NCI-H446 (cell line): ENCODE data around the gene GTF2E1.
"Not testable (repeated sequence)": the region's sequence is repeated elsewhere in the genome, so short reads cannot be mapped to it uniquely, and the experiment has no call there.

Source experiments
- DNase-seq, 2 experiments: peaks; one replicate each; lab custom pipeline; 2025; lab: John Stamatoyannopoulos, UW

Gene GTF2E1

DNA sequence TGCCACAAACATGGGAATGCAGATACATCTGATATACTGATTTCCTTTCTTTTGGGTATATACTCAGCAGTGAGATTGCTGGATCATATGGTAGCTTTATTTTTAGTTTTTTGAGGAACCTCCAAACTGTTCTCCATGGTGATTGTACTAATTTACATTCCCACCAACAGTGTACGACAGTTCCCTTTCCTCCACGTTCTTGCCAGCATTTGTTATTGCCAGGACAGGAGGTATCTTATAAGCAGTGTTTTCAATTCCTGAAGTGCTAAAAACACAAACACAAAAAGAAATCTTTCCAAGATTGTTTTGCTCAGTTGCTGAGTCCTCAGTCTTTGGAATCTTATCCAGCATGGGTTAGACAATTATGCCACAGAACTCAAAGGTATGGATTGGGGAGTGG lies 13.5 kb downstream of the GTF2E1 start:
- no peak for DNase-seq

DNA sequence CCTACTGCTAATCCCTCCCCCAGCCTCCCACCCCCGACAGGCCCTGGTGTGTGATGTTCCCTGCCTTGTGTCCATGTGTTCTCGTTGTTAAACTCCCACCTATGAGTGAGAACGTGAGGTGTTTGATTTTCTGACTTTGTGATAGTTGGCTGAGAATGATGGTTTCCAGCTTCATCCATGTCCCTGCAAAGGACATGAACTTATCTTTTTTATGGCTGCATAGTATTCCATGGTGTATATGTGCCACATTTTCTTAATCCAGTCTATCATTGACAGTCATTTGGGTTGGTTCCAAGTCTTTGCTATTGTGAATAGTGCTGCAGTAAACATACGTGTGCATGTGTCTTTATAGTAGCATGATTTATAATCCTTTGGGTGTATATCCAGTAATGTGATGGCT lies 16.0 kb downstream of the GTF2E1 start:
- not testable (repeated sequence) for DNase-seq

DNA sequence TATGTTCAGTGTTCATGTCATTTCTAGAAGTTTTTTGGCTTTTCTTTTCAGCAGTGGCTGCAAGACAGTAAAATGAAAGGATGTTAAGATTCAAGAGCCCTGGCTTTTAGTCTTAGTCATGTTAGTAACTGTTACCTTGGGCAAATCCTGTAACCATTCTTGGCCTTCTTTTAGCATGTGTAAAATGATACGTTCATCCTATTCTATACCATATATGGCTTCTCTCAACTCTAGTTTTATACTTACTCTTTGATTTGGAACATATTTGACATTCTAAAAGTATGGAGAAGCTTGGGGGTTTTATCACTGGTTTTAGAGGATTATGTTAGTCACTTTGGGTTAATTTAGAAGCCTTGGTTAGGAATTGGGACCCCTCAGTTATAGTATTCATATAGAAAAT lies 20.1 kb downstream of the GTF2E1 start:
- no peak for DNase-seq

DNA sequence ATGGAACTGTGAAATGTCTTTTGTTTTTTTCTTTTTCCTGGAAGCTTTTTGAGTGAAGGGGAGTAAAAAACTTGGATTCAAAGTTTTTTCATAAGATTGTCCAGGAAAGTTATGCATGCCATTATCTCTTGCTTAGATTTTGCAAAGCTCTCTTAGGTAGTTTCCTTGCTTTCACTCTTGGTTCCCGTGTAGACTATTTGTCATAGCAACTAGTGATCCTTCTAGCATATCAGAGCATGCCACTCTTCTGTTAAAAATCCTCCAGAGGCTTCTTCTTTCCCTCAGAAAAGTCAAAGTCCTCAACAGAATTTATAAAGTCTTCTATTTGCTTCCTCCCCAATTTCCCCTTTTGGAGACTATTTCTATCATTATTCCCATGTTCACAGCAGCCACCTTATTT lies 21.1 kb downstream of the GTF2E1 start:
- DNase-seq = no peak

DNA sequence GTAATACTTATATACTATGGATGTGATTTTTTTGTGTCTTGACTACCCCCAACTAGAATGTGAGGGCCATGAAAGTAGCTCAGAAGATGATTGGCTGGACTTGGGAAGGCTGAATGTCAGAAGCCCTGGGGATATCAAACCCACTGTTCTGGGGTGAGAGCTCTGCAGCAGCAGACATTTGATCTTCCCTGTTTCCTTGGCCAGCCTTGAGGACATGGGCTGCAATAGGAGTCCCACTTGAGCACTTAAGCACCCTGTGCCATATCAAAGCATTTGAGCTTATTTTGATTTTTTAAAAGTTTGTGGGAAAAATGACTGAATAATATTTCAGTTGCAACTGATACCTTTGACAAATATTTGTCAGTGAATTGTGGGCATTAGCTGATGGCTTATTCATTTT lies 21.7 kb downstream of the GTF2E1 start:
- DNase-seq = no peak

DNA sequence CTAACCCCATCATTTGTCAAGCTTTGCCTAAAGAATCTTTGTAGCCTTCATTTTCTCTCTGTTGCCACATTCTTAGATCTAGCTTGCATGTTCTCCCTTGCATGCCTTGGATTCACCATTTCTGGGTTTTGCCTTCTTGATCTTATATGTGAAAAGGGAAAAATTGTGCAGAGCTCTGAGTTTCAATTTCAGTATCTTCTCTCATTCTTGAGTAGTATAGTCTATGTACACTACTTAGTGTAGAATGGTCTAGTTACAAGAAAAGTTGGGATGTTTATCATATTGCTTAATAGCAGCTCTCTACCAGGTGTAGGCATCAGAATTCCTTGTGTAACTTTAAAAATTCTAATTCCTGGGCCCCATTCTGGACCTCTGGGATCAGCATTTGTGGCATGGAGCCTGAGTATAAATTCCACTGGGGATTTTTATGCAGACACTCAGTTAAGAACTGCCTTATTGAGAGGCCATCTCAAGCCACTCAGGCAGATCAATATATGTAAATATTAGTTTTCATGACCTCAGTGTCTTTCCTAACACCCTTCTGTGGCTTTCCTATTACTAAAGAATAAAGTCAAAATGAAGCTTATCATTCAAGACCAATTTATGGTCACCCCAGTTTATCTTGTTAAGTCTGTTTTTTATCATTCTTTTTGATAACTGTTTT lies 23.4 kb downstream of the GTF2E1 start:
- no peak for DNase-seq

DNA sequence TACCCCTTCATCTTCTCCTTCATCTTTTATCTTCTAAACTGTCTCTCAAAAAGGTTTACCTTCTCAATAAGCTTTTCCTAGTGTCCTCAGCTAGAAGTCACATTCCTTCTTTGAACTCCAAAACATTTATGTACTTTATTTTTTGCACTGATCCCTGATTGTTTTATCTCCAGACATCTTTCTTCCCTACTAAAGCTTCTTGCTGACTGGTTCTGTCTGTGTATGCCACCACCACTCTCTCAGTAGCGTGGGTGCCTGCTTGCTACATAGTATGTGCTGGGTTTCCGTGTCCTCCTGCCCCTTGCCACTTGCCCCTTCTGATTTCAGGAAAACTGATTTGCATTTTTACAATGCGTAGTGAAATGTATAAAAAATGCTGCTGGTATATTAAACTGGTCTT lies 24.0 kb downstream of the GTF2E1 start:
- no peak for DNase-seq

DNA sequence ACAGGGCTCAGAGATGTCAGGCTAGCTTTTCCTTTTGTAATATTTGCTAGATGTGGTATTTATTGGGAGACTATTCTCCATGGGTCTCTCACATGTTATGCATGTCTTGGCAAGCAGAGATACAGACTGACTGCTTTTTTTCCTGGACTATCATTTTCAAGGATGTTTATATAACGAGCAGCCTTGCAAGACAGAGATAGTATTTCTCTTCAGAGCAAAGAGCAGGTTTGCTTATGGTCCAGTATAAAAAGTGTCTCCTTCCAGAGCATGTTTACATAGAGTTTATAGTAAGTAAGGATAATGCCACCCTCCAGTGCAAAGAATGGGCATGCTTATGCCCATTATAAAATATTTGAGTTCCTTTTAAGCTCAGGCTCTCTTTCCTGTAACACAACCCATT lies 24.6 kb downstream of the GTF2E1 start:
- DNase-seq = no peak

DNA sequence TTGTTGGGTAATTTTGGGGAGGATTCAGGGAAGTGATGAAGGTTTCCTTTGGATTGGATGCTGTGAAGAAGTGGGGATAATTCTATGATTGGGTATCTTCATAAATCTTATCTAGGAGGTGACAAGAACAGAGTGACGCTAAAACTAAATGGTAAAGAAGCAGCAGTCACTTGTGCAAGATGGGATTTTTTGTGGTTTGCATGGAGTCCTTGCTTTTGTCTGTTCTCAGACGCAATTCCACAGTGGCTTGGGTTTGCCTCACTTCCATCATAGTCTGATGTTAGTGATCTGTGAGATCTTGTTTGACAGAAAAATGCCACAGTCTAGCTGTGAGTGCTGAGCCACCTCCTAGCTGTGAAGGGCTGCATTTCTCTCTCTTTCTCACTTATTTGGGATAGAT lies 26.9 kb downstream of the GTF2E1 start:
- no peak for DNase-seq

DNA sequence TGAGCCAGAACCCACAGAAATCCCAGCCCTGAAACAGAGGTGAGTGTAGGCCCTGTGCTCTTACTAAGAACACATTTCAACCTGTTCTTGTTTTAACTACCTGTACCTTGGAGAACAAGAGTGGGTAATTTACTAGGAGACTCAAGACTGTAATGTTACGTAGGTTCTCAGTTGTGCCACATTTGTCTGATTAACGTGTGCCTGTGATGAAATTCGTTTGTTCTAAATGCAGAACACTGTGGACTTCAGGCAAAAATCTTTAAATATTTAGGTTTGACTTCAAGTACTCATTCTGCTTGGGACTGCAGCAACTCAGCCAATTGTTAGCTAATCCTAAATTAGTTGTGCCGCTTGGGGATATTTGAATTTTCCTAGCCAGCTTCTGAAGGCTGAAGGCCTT lies 28.3 kb downstream of the GTF2E1 start:
- DNase-seq = no peak

DNA sequence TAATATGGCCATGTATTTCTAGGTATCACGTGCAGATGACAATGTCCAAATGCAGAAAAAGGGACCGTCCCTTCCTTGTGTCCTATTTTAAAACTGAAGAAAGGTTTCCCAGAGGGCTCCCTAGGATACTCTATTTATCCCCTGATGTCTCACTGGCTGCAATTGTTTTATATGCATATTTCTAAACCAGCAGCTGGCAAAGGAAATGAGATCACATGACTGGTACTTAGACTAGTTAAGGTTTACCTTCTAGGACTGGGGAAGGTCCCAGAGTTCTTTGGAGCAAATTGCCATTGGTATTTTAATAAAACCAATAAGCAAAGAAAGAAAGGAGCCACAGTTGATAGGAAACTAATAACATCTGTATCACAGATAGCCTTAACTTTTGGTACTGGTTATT lies 29.5 kb downstream of the GTF2E1 start:
- DNase-seq = no peak

DNA sequence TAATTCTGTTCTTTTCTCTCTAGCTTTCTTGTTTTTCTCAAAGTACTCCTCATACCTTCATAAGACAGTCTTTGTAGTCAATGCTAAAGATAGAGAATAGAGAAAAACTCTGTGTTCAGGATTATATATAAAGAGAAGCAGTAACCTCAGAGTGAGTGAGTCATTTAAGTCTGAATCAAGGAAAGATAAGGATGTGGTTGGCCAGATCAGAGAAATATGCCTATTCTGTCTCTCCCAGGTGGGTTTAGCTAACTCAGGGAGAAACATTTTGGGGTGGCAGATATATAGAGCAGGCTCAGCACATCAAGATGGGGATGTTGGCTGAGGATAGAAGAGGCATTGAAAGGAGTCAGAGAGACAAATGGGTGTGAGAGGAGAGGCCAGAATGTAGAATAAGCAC lies 31.4 kb downstream of the GTF2E1 start:
- no peak for DNase-seq

DNA sequence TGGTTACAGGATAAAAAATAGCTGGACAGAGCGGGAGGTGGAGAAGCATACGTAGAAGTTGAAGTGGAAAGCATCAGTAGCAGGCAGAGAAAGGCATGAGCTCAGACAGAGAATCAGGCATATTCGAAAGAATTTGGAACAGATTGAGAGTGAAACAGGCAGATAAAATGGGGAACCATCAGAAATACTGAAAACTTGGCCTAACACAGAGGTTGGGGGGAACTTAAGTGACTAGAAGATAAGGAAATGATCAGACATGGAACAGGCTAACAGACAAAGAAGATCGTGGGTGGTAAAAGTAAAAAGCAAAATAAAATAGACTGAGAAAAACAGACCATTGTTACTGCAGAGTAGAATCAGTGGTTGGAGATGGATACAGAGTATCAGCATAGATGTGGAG lies 32.9 kb downstream of the GTF2E1 start:
- no peak for DNase-seq

DNA sequence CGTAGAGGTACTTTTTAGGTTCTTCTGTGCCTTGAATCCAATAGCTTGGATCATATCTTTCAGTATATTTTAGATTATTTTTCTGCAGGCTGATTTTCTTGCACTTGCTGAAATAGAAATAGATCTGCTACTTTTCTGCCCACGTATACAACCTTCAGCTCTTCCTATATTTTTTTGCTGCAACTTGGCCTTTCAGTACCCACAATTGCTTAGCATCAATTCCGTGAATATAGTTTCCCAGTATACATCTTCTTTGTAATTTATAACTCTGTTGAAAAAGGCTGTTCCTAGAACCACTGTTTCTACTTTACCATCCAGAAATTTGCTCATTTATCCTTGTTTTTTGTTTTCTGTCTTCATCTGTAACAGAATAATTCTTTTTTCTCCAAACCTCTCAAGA lies 36.2 kb downstream of the GTF2E1 start:
- DNase-seq = no peak

DNA sequence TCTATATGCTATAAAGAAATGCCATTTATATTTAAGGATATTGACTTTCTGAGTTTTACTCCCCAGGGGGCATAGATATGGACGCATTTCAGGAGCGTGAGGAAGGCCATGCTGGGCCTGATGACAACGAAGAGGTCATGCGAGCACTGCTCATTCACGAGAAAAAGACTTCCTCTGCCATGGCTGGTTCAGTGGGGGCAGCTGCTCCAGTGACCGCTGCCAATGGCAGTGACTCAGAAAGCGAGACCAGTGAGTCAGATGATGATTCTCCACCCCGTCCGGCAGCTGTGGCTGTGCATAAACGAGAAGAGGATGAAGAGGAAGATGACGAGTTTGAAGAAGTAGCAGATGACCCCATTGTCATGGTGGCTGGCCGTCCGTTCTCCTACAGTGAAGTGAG lies 38.4 kb downstream of the GTF2E1 start:
- DNase-seq = no peak

DNA sequence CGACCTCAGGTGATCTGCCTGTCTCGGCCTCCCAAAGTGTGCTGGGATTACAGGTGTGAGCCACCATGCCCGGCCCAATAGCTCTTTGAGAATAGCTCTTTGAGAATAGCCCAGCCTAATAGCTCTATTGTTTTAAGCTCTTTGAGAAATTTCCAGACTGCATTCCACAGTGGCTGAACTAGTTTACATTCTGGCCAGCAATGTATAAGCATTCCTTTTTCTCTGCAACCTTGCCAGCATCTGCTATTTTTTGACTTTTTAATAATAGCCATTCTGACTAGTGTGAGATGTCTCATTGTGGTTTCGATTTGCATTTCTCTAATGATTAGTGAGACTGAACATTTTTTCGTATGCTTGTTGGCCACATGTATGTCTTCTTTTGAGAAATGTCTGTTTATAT lies 43.3 kb downstream of the GTF2E1 start:
- DNase-seq = not testable (repeated sequence)

DNA sequence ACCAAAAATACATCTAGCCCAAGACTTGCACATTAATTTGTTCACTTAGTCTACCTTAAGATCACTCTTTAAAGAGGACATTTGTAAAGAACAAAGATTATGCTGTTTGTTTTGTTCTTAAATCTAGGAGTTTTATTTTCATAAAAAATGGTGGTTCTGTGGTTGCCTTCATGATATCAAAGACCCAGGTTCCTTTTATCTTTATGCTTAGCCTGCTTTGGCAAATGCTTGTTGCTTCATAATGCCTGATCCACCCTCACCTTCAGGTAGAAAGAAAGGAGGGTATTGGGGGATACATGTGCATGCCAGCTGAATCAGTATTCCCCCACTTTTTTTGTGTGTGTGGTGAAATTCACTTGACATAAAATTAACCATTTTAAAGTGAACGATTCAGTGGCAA lies 48.5 kb downstream of the GTF2E1 start:
- DNase-seq = no peak

DNA sequence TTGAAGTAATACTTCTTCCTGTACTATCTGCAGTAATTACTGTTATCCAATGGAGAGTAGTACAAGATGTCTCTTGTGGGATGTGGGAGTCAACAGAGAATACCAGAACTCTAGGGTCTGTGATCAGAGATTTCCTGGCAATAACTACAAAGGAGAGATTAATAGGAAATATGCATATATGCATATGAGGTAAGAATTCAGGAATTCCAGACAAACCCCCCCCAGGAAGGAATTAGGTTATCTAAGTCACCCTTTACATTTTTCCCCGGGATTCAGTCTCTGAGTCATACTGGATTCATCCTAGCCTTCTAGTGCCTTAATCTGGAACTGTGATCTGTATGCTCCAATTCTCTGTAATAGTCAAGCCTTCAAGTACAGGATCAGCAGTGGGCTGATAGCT lies 49.4 kb downstream of the GTF2E1 start:
- no peak for DNase-seq

DNA sequence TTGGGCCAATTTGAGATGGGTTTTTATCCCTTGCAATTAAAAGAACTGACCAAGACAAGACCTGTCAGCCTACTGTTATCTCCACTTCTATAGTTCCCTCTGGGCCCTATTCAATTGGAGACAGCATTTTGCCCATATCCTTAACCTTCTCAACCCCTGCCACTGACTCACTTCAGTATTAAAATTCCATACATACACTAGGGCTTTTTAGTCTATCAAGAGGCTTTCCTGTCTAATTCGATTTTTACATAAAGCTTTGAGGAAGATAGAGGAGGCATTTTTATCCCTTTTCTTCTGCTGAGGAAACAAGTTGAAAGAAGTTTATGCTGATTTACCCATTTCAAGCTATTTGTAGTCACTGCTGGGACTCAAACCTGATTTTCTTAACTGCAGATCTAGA lies 51.1 kb downstream of the GTF2E1 start:
- DNase-seq = no peak

DNA sequence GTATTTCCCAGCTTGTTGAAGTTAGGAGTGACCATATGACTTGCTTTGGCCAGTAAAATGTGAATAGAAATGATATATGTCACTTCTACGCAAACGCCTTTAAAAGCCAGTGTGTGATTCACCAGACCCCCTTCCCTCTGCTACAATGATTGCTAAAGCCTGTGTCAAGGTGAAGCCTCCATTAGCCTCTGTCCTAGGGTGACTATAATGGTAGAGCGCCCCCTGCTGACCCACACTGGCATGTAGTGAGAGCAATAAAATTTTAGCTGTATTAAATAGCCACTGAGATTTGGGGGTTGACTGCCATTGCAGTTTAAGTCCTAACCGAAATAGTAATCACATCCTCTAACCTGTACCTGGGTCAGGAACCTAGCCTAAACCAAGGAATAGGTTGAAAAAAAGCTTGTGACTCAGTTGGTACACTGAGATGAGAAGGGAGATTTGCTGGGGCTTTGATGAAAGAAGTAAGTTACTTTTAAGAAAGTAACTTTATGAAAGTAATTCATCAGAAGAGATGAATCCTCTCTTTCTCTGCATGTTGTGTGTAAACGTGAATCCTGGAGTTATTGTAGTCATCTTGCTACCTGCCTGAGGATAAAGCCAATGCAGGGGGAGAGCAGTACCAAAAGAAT lies 52.6 kb downstream of the GTF2E1 start:
- peak; percentile 8 to 55 for DNase-seq

DNA sequence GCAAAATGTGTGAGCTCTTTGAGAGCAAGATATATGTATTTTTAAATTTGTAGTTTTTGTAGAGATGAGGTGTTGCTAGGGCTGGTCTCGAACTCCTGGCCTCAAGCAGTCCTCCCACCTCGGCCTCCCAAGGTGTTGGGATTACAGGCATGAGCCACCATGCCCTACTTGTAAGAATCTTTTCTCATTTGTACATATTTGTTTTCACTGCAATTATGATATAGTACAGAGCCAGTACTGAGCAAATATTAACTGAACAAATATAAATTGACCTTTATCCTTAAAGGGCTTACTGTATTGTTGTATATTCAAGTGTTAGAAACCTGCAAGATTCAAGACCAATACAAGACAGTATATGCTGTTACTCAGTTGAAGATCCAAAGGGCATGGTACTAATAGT lies 53.4 kb downstream of the GTF2E1 start:
- no peak for DNase-seq

DNA sequence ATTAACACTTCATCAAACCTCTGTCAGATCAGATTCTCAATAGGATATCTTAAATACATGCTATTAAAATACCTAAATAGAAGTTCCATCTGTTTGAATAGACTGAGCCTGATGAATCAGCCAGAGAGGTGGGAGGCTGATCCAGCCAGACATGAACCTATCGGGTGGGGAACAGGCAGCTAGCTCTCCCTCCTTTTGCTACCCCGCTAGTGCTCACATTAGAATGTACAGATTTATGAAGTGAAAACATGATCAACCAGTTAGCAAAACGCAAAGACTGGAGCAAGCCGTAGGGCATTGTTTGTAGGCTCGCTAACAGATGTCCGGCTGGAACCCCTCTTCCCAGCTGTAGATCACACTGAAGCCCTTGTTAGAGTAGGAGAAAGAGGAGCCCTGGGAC lies 54.4 kb downstream of the GTF2E1 start:
- no peak for DNase-seq

DNA sequence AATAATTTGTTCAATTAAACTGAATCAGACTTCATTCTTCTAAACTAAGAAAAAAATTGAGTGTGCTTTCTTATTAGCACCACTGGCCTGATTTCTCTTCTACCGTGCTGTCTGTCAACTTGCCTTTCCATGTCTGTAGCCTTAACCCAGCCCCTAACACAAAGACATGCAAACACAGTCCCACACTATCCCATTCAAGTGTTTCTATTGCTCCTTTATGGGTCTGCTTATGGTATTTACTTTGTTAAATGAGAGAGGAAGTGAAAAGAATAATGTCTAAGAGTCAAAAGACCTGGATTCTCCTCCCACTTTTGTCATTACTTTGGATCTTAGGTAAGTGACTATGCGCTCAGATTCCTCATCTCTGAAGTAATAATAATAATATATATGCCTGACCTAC lies 55.3 kb downstream of the GTF2E1 start:
- DNase-seq = no peak

DNA sequence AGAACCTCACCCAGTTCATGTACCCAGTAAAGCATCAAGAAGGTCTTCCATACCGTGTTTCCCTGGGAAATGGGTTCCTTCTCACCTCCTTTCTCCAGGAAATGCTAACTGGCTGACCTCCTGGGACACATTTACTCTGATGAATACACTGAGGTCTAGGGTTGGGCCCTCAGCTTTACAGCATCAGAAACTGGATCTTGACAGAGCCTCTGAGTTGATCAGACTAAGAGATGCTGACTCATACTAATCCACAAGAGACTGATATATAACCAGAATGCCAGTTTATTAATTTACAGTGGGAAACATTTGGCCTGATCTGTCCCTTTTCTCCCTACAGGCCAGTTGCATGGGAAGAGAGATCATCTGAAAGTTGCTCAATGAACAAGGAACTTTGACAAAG lies 55.8 kb downstream of the GTF2E1 start:
- no peak for DNase-seq
